HepG2 (cell line): ENCODE results near the gene LZTS2.

Source experiments
- BATF2 ChIP-seq: sonication (generic); formaldehyde crosslinking; IDR thresholded peaks from 2 replicates; pipeline ENCODE4 v1.8.0; 2022; ENCODE audit warnings: mild to moderate bottlenecking, missing genetic modification reagents, moderate library complexity
- ZNF549 ChIP-seq: sonication (generic); formaldehyde crosslinking; IDR thresholded peaks from 2 replicates; pipeline ENCODE4 v1.5.0; 2020; ENCODE audit warnings: missing genetic modification reagents
- ZNF687 ChIP-seq: sonication (generic); formaldehyde crosslinking; IDR thresholded peaks from 2 replicates; pipeline ENCODE4 v1.5.1; 2020; ENCODE audit warnings: mild to moderate bottlenecking, missing genetic modification reagents, moderate library complexity
- ZNF768 ChIP-seq: sonication (generic); formaldehyde crosslinking; IDR thresholded peaks from 2 replicates; pipeline ENCODE4 v1.4.0; 2020; ENCODE audit warnings: missing genetic modification reagents

GRCh38 chr10:101042667-101043362, 43.2 kb downstream of the LZTS2 start:
- TF ChIP-seq BATF2 (CRISPR knock-in tag): no peak
- peak; percentile 44; the same call in 1 of the 2 replicates for TF ChIP-seq ZNF768
- TF ChIP-seq ZNF549: no peak
- peak; percentile 78 for TF ChIP-seq ZNF687 (CRISPR knock-in tag)
